Measurements from ENCODE around the gene EMILIN1.

Gene EMILIN1

GRCh38 chr2:27078267-27079194 lies at the start of gene EMILIN1:
TSS of gene EMILIN1 (plus strand) at chr2:27078615. CDS start at chr2:27079066, 451 bp downstream.
- DNase-seq (ENCODE audit: low read depth in 3 of 3) = no peak

- no peak for DNase-seq (ENCODE audit: low read depth in 3 of 3)
Measured at GRCh38 chr2:27029051-27029450, 49.4 kb upstream of the EMILIN1 start.

GRCh38 chr2:27032495-27033252 lies 45.7 kb upstream of the EMILIN1 start, which contains the start of gene TMEM214:
TSS of gene TMEM214 (plus strand) at chr2:27032965. CDS start at chr2:27033016, 51 bp downstream.
- DNase-seq (ENCODE audit: low read depth in 3 of 3) = peak; percentile 47 to 71 (median 68)

GRCh38 chr2:27033253-27033852 lies 45.1 kb upstream of the EMILIN1 start:
- DNase-seq (ENCODE audit: low read depth in 3 of 3) = peak in 1 of 3 experiments; percentile 10

GRCh38 chr2:27038012-27038411 lies 40.4 kb upstream of the EMILIN1 start:
- DNase-seq (ENCODE audit: low read depth in 3 of 3) = no peak

GRCh38 chr2:27038631-27039339 lies 39.6 kb upstream of the EMILIN1 start:
- DNase-seq (ENCODE audit: low read depth in 3 of 3) = no peak

GRCh38 chr2:27039426-27039825 lies 39.0 kb upstream of the EMILIN1 start:
- no peak for DNase-seq (ENCODE audit: low read depth in 3 of 3)

GRCh38 chr2:27039871-27040270 lies 38.5 kb upstream of the EMILIN1 start:
- no peak for DNase-seq (ENCODE audit: low read depth in 3 of 3)

GRCh38 chr2:27040282-27040681 lies 38.1 kb upstream of the EMILIN1 start:
- no peak for DNase-seq (ENCODE audit: low read depth in 3 of 3)

- DNase-seq (ENCODE audit: low read depth in 3 of 3) = no peak
Measured at GRCh38 chr2:27041752-27042151, 36.7 kb upstream of the EMILIN1 start.

- no peak for DNase-seq (ENCODE audit: low read depth in 3 of 3)
Measured at GRCh38 chr2:27042159-27042661, 36.2 kb upstream of the EMILIN1 start.

- DNase-seq (ENCODE audit: low read depth in 3 of 3) = no peak
Measured at GRCh38 chr2:27042985-27043634, 35.3 kb upstream of the EMILIN1 start.

- DNase-seq (ENCODE audit: low read depth in 3 of 3) = peak; percentile 44 to 54 (median 51)
Measured at GRCh38 chr2:27049422-27050280, 28.8 kb upstream of the EMILIN1 start.

GRCh38 chr2:27050281-27050995 lies 28.0 kb upstream of the EMILIN1 start:
- DNase-seq (ENCODE audit: low read depth in 3 of 3) = peak; percentile 85 to 91 (median 88)

GRCh38 chr2:27050996-27051901 lies 27.2 kb upstream of the EMILIN1 start, which contains the start of gene AGBL5:
TSS of gene AGBL5 (plus strand) at chr2:27051668. CDS start at chr2:27052959, 1,291 bp downstream.
- DNase-seq (ENCODE audit: low read depth in 3 of 3) = peak; percentile 92 to 96 (median 92)

GRCh38 chr2:27051902-27052645 lies 26.3 kb upstream of the EMILIN1 start:
- DNase-seq (ENCODE audit: low read depth in 3 of 3) = peak in 1 of 3 experiments; percentile 14

- no peak for DNase-seq (ENCODE audit: low read depth in 3 of 3)
Measured at GRCh38 chr2:27053321-27053720, 25.1 kb upstream of the EMILIN1 start.
